DOHH2 (cell line): ENCODE data around the gene ALDH1L1.

ENCODE experiments used
- EZH2phosphoT487 ChIP-seq: fragments of 200-600 bp; sonication (generic); IDR thresholded peaks from 2 replicates; pipeline ENCODE4 v1.6.1; 2017; ENCODE audit warnings: borderline replicate concordance, mild to moderate bottlenecking, antibody characterized with exemption, low read length, moderate library complexity, mixed read lengths
- TF ChIP-seq, protein P1 (sequence below): fragments of 200-600 bp; sonication (generic); IDR thresholded peaks from one replicate; pipeline ENCODE4 v1.5.1; 2014; ENCODE audit warnings: antibody characterized with exemption, mild to moderate bottlenecking, low read depth, low read length; ENCODE audit not compliant: poor library complexity, severe bottlenecking

- TF ChIP-seq, protein P1, sequence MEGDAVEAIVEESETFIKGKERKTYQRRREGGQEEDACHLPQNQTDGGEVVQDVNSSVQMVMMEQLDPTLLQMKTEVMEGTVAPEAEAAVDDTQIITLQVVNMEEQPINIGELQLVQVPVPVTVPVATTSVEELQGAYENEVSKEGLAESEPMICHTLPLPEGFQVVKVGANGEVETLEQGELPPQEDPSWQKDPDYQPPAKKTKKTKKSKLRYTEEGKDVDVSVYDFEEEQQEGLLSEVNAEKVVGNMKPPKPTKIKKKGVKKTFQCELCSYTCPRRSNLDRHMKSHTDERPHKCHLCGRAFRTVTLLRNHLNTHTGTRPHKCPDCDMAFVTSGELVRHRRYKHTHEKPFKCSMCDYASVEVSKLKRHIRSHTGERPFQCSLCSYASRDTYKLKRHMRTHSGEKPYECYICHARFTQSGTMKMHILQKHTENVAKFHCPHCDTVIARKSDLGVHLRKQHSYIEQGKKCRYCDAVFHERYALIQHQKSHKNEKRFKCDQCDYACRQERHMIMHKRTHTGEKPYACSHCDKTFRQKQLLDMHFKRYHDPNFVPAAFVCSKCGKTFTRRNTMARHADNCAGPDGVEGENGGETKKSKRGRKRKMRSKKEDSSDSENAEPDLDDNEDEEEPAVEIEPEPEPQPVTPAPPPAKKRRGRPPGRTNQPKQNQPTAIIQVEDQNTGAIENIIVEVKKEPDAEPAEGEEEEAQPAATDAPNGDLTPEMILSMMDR: no peak
- no peak for TF ChIP-seq EZH2phosphoT487
Observed at GRCh38 chr3:126149960-126150515, 30.3 kb downstream of the ALDH1L1 start.
